Endothelial cell of umbilical vein (primary cell): ENCODE data around the gene STAU1. TPM values are rescaled to one million over a fixed set of nuclear protein-coding genes. Genes with fewer than 3 reads are reported as not detected.

Experiments used
- BruUV-seq: library from RNA; stranded (reverse); fragments of 400-500 nt; replicated peaks from 2 replicates; lab custom pipeline; 2021; lab: Mats Ljungman, UMichigan
- CTCF ChIA-PET: fragments of 300-600, 350-600 bp; sonication (Branson Sonifier 250); formaldehyde crosslinking; loops from one replicate; lab custom pipeline; 2021; ENCODE audit warnings: antibody characterized with exemption, inconsistent platforms; lab: Charles Lee
- POLR2A ChIA-PET: fragments of 300-600, 350-600 bp; sonication (Branson Sonifier 250); formaldehyde crosslinking; loops from one replicate; lab custom pipeline; 2021; ENCODE audit warnings: antibody characterized with exemption, inconsistent platforms; lab: Charles Lee
- DNase-seq: peaks from one replicate; pipeline ENCODE4 v3.0.0-alpha.2; 2011; ENCODE audit warnings: low read depth, low spot score
- FAIRE-seq: peaks from 2 replicates; lab custom pipeline; 2011; peaks lifted over from hg19 to GRCh38; lab: Jason Lieb, UNC
- H2AFZ ChIP-seq: 2 replicates; pipeline ENCODE4 v1.6.0; 2012; ENCODE audit warnings: low read depth, low read length, control low read depth, inconsistent platforms
- H3K27ac ChIP-seq: 2 replicates; pipeline ENCODE4 v1.5.1; 2011; ENCODE audit warnings: low read depth, mild to moderate bottlenecking, control low read depth, low read length, moderate library complexity; ENCODE audit not compliant: insufficient read depth
- H3K27me3 ChIP-seq, 2 experiments: 2 replicates each; pipeline versions ENCODE4 v1.6.0 to v1.6.1; 2011; ENCODE audit warnings: low read length in 2 of 2, mixed read lengths in 1 of 2; ENCODE audit not compliant: control insufficient read depth in 2 of 2, insufficient read depth in 2 of 2
- H3K36me3 ChIP-seq, 2 experiments: 2 replicates in 1 of 2; 3 replicates in 1 of 2; pipeline ENCODE4 v1.5.1; 2011; ENCODE audit warnings: low read length in 2 of 2, mild to moderate bottlenecking in 1 of 2, moderate library complexity in 1 of 2; ENCODE audit not compliant: control insufficient read depth in 2 of 2, insufficient read depth in 2 of 2; ENCODE audit errors: extremely low read depth in 1 of 2
- H3K4me1 ChIP-seq: 3 replicates; pipeline ENCODE4 v1.5.1; 2011; ENCODE audit warnings: mild to moderate bottlenecking, low read length; ENCODE audit not compliant: control insufficient read depth, insufficient read depth; ENCODE audit errors: extremely low read depth
- H3K4me2 ChIP-seq: 2 replicates; pipeline ENCODE4 v1.6.1; 2011; ENCODE audit warnings: low read length, control low read depth, mixed read lengths; ENCODE audit not compliant: insufficient read depth
- H3K4me3 ChIP-seq, 3 experiments: fragments of 200-600 bp in 1 of 3; sonication (generic), shearing (Covaris generic) in 1 of 3; replicated peaks in 1 of 3; 2 replicates each; pipeline ENCODE4 v1.5.1; 2011 to 2016; ENCODE audit warnings: control low read depth in 3 of 3, low read length in 3 of 3, mild to moderate bottlenecking in 2 of 3, inconsistent platforms in 1 of 3, low read depth in 1 of 3, moderate library complexity in 1 of 3; ENCODE audit not compliant: insufficient read depth in 1 of 3
- H3K79me2 ChIP-seq: 2 replicates; pipeline ENCODE4 v1.6.0; 2012; ENCODE audit warnings: low read length, inconsistent platforms; ENCODE audit not compliant: control insufficient read depth, insufficient read depth
- H3K9ac ChIP-seq: replicated peaks from 2 replicates; pipeline ENCODE3; 2011; ENCODE audit warnings: low read length, control low read depth; ENCODE audit not compliant: insufficient read depth; ENCODE audit errors: extremely low read depth
- H3K9me1 ChIP-seq: replicated peaks from 3 replicates; pipeline ENCODE4 v1.6.0; 2011; ENCODE audit warnings: mild to moderate bottlenecking, low read length; ENCODE audit not compliant: control insufficient read depth, insufficient read depth; ENCODE audit errors: extremely low read depth
- H3K9me3 ChIP-seq: replicated peaks from 2 replicates; pipeline ENCODE4 v1.5.1; 2012; ENCODE audit warnings: low read length, inconsistent platforms; ENCODE audit not compliant: control insufficient read depth, insufficient read depth
- H4K20me1 ChIP-seq: replicated peaks from 2 replicates; pipeline ENCODE3; 2011; ENCODE audit warnings: mild to moderate bottlenecking, low read length; ENCODE audit not compliant: control insufficient read depth, insufficient read depth; ENCODE audit errors: extremely low read depth
- EZH2 ChIP-seq: IDR thresholded peaks from 2 replicates; pipeline ENCODE4 v1.6.1; 2012; ENCODE audit warnings: borderline replicate concordance, low read depth, mild to moderate bottlenecking, moderate library complexity, low read length, inconsistent platforms; ENCODE audit not compliant: severe bottlenecking
- FOS ChIP-seq: IDR thresholded peaks from 2 replicates; pipeline ENCODE4 v1.6.1; 2011; ENCODE audit warnings: mild to moderate bottlenecking, low read length, moderate library complexity, borderline replicate concordance; ENCODE audit not compliant: insufficient read depth
- GATA2 ChIP-seq: IDR thresholded peaks from 2 replicates; pipeline ENCODE4 v1.7.0; 2011; ENCODE audit warnings: low read depth, mild to moderate bottlenecking, moderate library complexity, mixed read lengths, low read length; ENCODE audit not compliant: insufficient read length, insufficient read depth
- JUN ChIP-seq: IDR thresholded peaks from 2 replicates; pipeline ENCODE4 v1.6.1; 2011; ENCODE audit warnings: borderline replicate concordance, low read depth; ENCODE audit not compliant: insufficient read length, insufficient read depth
- MYC ChIP-seq: IDR thresholded peaks from one replicate; pipeline ENCODE4 v1.6.1; 2011; ENCODE audit warnings: mild to moderate bottlenecking, low read depth, low read length
- POLR2A ChIP-seq: IDR thresholded peaks from 2 replicates; pipeline ENCODE4 v1.6.1; 2012; ENCODE audit warnings: low read depth, mild to moderate bottlenecking, control low read depth, low read length
- POLR2AphosphoS5 ChIP-seq: IDR thresholded peaks from 2 replicates; pipeline ENCODE4 v1.6.1; 2012; ENCODE audit warnings: low read depth, mild to moderate bottlenecking, control low read depth, low read length, moderate library complexity; ENCODE audit not compliant: insufficient read depth
- dilution Hi-C: fragments of 300-500 bp; cut with MboI; formaldehyde crosslinking; loops from one replicate; pipeline ENCODE4 v1.15.0; 2019; ENCODE audit warnings: low sequenced_read_pairs; ENCODE audit not compliant: extremely low pct_ligation_motif_present
- intact Hi-C: fragments of 100-400 bp; cut with micrococcal nuclease; formaldehyde crosslinking; loops from one replicate; pipeline ENCODE4 v1.10.0; 2022
- polyA plus RNA-seq, 4 experiments: library from polyadenylated mRNA; depleted of rRNA in 3 of 4; stranded (reverse) in 3 of 4; unstranded in 1 of 4; fragments of >200 nt; gene quantifications; 2 replicates each; pipeline versions ENCODE4 v1.2.1 to v1.2.3, GENCODE V29; 2011 to 2012; ENCODE audit warnings: missing spikeins in 1 of 4
- total RNA-seq: library from RNA; stranded (reverse); gene quantifications from 2 replicates; pipeline ENCODE4 v1.2.3, GENCODE V29; 2021
- TF ChIP-seq, protein P1 (sequence below), 2 donors: IDR thresholded peaks; 1 replicate in 1 of 2; 2 replicates in 1 of 2; pipeline ENCODE4 v1.5.1; 2011; ENCODE audit warnings: low read length in 2 of 2, mild to moderate bottlenecking in 2 of 2, moderate library complexity in 2 of 2, control low read depth in 1 of 2, inconsistent platforms in 1 of 2, low read depth in 1 of 2; ENCODE audit not compliant: insufficient read depth in 1 of 2; ENCODE audit errors: extremely low read depth in 1 of 2
- TF ChIP-seq, protein P2 (sequence below): IDR thresholded peaks from 2 replicates; pipeline ENCODE4 v1.6.1; 2011; ENCODE audit not compliant: insufficient read depth, insufficient read length

The STAU1 gene
- total and polyA plus RNA-seq, 2 donors (not counting 3 experiments of a cell fraction or from before 2014, with no cell fraction given), result 53.1 to 98.1 TPM

DNA sequence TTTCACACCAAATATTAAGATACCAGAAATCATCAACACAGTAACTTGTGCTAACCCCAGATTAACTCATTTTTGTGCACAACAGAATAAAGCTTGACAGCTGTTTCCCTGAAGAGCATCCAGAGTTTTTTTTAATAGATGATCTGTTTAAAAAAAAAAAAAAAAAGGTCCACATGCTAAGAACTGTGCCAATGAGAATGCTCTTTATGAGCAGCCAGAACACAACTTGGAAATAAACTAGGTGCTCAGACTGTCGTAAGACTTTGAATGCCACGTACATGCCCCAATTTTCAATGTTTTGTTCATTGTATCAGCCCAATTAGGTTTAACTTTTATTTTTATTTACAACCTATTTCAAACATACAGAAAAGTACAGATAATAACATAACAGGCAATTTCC is 47.3 kb downstream of the STAU1 start:
- no peak overlapping the region for H2AFZ ChIP-seq
- POLR2A ChIA-PET, result no interaction called here
- H3K4me3 ChIP-seq, result no peak overlapping the region
- H3K36me3 ChIP-seq, result peaks cover 4 to 6% of the 10 kb centered on the region in 2 experiments
- H3K9me1 ChIP-seq, result no peaks in the 10 kb centered on the region
- BruUV-seq, result no TSS peak
- H3K27ac ChIP-seq, result no peak overlapping the region
- TF ChIP-seq JUN (no peak), EZH2 (no peak), POLR2AphosphoS5 (no peak), POLR2A (no peak)
- TF ChIP-seq, protein P1, sequence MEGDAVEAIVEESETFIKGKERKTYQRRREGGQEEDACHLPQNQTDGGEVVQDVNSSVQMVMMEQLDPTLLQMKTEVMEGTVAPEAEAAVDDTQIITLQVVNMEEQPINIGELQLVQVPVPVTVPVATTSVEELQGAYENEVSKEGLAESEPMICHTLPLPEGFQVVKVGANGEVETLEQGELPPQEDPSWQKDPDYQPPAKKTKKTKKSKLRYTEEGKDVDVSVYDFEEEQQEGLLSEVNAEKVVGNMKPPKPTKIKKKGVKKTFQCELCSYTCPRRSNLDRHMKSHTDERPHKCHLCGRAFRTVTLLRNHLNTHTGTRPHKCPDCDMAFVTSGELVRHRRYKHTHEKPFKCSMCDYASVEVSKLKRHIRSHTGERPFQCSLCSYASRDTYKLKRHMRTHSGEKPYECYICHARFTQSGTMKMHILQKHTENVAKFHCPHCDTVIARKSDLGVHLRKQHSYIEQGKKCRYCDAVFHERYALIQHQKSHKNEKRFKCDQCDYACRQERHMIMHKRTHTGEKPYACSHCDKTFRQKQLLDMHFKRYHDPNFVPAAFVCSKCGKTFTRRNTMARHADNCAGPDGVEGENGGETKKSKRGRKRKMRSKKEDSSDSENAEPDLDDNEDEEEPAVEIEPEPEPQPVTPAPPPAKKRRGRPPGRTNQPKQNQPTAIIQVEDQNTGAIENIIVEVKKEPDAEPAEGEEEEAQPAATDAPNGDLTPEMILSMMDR (IDR thresholded peaks at IDR 0.05; ENCODE audit: extremely low read depth in 1 of 2, insufficient read depth in 1 of 2, low read depth in 1 of 2, low read length in 2 of 2), result no peak
- no peaks in the 10 kb centered on the region for H3K4me1 ChIP-seq
- no peak for DNase-seq
- H3K27me3 ChIP-seq, result no peaks in the 10 kb centered on the region
- dilution Hi-C loops, result no loop called here
- H3K79me2 ChIP-seq, result peaks cover 3% of the 10 kb centered on the region
- no peaks in the 10 kb centered on the region for H3K9me3 ChIP-seq
- FAIRE-seq, result no peak
- CTCF ChIA-PET, result interaction anchor here (1.0 kb wide), 1 partner anchor 77 kb away, joined by 3 read pairs; no protein-coding TSS in a partner anchor
- H3K9ac ChIP-seq, result no peak overlapping the region
- intact Hi-C loops, result no loop called here
- peaks cover 4% of the 10 kb centered on the region for H4K20me1 ChIP-seq
- H3K4me2 ChIP-seq, result no peak overlapping the region

DNA sequence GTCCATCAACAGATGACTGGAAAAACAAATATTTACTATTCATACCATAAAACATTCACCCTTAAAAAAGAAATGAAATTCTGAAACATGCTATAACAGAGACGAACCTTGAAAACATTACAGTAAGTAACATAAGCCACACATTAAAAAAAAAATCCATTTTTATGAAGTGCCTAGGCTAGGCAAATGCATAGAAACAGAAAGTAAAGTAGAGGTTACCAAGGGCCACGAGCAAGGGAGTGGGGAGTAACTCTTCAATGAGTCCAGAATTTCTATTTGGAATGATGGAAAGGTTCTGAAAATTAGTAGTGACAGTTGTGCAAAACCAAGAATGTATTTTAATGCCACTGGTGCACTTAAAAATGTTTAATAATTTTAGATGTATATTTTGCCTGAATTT is 47.7 kb downstream of the STAU1 start:
- no peak overlapping the region for H3K4me3 ChIP-seq
- H3K27me3 ChIP-seq, result no peaks in the 10 kb centered on the region
- H2AFZ ChIP-seq, result no peak overlapping the region
- POLR2A ChIA-PET, result no interaction called here
- DNase-seq (no peak), FAIRE-seq (no peak)
- H3K79me2 ChIP-seq, result peaks cover 3% of the 10 kb centered on the region
- H3K36me3 ChIP-seq, result peaks cover 6% of the 10 kb centered on the region in 2 experiments
- intact Hi-C loops, result no loop called here
- no peak overlapping the region for H3K4me2 ChIP-seq
- dilution Hi-C loops, result no loop called here
- no peaks in the 10 kb centered on the region for H3K9me3 ChIP-seq
- no peaks in the 10 kb centered on the region for H3K4me1 ChIP-seq
- peaks cover 4% of the 10 kb centered on the region for H4K20me1 ChIP-seq
- TF ChIP-seq, protein P2, sequence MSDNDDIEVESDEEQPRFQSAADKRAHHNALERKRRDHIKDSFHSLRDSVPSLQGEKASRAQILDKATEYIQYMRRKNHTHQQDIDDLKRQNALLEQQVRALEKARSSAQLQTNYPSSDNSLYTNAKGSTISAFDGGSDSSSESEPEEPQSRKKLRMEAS, result no peak
- TF ChIP-seq FOS (no peak), POLR2AphosphoS5 (no peak), GATA2 (no peak), MYC (no peak), POLR2A (no peak), EZH2 (no peak), JUN (no peak)
- TF ChIP-seq, protein P1 (IDR thresholded peaks at IDR 0.05; ENCODE audit: extremely low read depth in 1 of 2, insufficient read depth in 1 of 2, low read depth in 1 of 2, low read length in 2 of 2), result no peak
- no TSS peak for BruUV-seq
- CTCF ChIA-PET, result interaction anchor here (1.0 kb wide), 1 partner anchor 77 kb away, joined by 3 read pairs; no protein-coding TSS in a partner anchor
- no peak overlapping the region for H3K27ac ChIP-seq
- H3K9ac ChIP-seq, result no peak overlapping the region
- H3K9me1 ChIP-seq, result no peaks in the 10 kb centered on the region
